ENCODE data around the gene HSF4. TPM values are rescaled to one million over a fixed set of nuclear protein-coding genes. Genes with fewer than 3 reads are reported as not detected.

Gene HSF4
- total RNA-seq, 1 experiment from 2014 or later, result 57.1 TPM

GRCh38 chr16:67202956-67203493, 38.5 kb downstream of the HSF4 start:
- peaks cover 8% of the 10 kb centered on the region for H3K4me1 Mint-ChIP-seq (ENCODE audit: low read depth, unreplicated experiment)
- CTCF ChIA-PET, result no interaction called here
- H3K4me3 Mint-ChIP-seq (ENCODE audit: low read depth, unreplicated experiment), result no peak overlapping the region
- peaks cover 78% of the 10 kb centered on the region for H3K36me3 Mint-ChIP-seq (ENCODE audit: insufficient read depth, unreplicated experiment)
- TF ChIP-seq CTCF (IDR thresholded peaks at IDR 0.05; ENCODE audit: unreplicated experiment), result no peak
- DNase-seq, result no peak
- no peaks in the 10 kb centered on the region for H3K27me3 Mint-ChIP-seq (ENCODE audit: unreplicated experiment)
- no TSS peak for BruUV-seq (replicated peaks)
- no peak overlapping the region for H3K27ac Mint-ChIP-seq (ENCODE audit: unreplicated experiment)
- no peaks in the 10 kb centered on the region for H3K9me3 Mint-ChIP-seq (ENCODE audit: low read depth, unreplicated experiment)
- intact Hi-C loops (cut with micrococcal nuclease; ENCODE audit: unreplicated experiment), result no loop called here

- CTCF ChIA-PET, result no interaction called here
- no peak for DNase-seq
- Mint-ChIP-seq H3K4me3 (ENCODE audit: low read depth, unreplicated experiment) (no peak overlapping the region), H3K9me3 (ENCODE audit: low read depth, unreplicated experiment) (no peaks in the 10 kb centered on the region), H3K27me3 (ENCODE audit: unreplicated experiment) (peaks cover 7% of the 10 kb centered on the region), H3K27ac (ENCODE audit: unreplicated experiment) (no peak overlapping the region), H3K4me1 (ENCODE audit: low read depth, unreplicated experiment) (no peaks in the 10 kb centered on the region), H3K36me3 (ENCODE audit: insufficient read depth, unreplicated experiment) (peaks cover 67% of the 10 kb centered on the region)
- intact Hi-C loops (cut with micrococcal nuclease; ENCODE audit: unreplicated experiment), result no loop called here
- no TSS peak for BruUV-seq (replicated peaks)
- TF ChIP-seq CTCF (IDR thresholded peaks at IDR 0.05; ENCODE audit: unreplicated experiment), result no peak
Observed at GRCh38 chr16:67204076-67204475, 39.5 kb downstream of the HSF4 start.

GRCh38 chr16:67206129-67206837, 41.7 kb downstream of the HSF4 start:
- peaks cover 13% of the 10 kb centered on the region for H3K27me3 Mint-ChIP-seq (ENCODE audit: unreplicated experiment)
- no peak for TF ChIP-seq CTCF (IDR thresholded peaks at IDR 0.05; ENCODE audit: unreplicated experiment)
- CTCF ChIA-PET, result interaction anchor here (0.5 to 0.6 kb wide), 2 partner anchors 157 to 293 kb away, joined by 3 to 5 read pairs; no protein-coding TSS in a partner anchor
- no peaks in the 10 kb centered on the region for H3K9me3 Mint-ChIP-seq (ENCODE audit: low read depth, unreplicated experiment)
- no peak overlapping the region for H3K4me3 Mint-ChIP-seq (ENCODE audit: low read depth, unreplicated experiment)
- H3K27ac Mint-ChIP-seq (ENCODE audit: unreplicated experiment), result peak overlapping the region; percentile 11
- H3K4me1 Mint-ChIP-seq (ENCODE audit: low read depth, unreplicated experiment), result no peaks in the 10 kb centered on the region
- intact Hi-C loops (cut with micrococcal nuclease; ENCODE audit: unreplicated experiment), result no loop called here
- no TSS peak for BruUV-seq (replicated peaks)
- no peak for DNase-seq
- peaks cover 47% of the 10 kb centered on the region for H3K36me3 Mint-ChIP-seq (ENCODE audit: insufficient read depth, unreplicated experiment)

- CTCF ChIA-PET, result no interaction called here
- BruUV-seq (replicated peaks), result no TSS peak
- H3K27me3 Mint-ChIP-seq (ENCODE audit: unreplicated experiment), result peaks cover 13% of the 10 kb centered on the region
- intact Hi-C loops (cut with micrococcal nuclease; ENCODE audit: unreplicated experiment), result no loop called here
- no peak for DNase-seq
- TF ChIP-seq CTCF (IDR thresholded peaks at IDR 0.05; ENCODE audit: unreplicated experiment), result no peak
- H3K4me1 Mint-ChIP-seq (ENCODE audit: low read depth, unreplicated experiment), result no peaks in the 10 kb centered on the region
- H3K4me3 Mint-ChIP-seq (ENCODE audit: low read depth, unreplicated experiment), result no peak overlapping the region
- peak overlapping the region; percentile 11 for H3K27ac Mint-ChIP-seq (ENCODE audit: unreplicated experiment)
- H3K36me3 Mint-ChIP-seq (ENCODE audit: insufficient read depth, unreplicated experiment), result peaks cover 42% of the 10 kb centered on the region
- no peaks in the 10 kb centered on the region for H3K9me3 Mint-ChIP-seq (ENCODE audit: low read depth, unreplicated experiment)
Observed at GRCh38 chr16:67206838-67207248, 42.3 kb downstream of the HSF4 start.

All from Calu3 (cell line).